ENCODE data around the gene PTPRN. TPM values are rescaled to one million over a fixed set of nuclear protein-coding genes. Genes with fewer than 3 reads are reported as not detected.

Gene PTPRN
- total and polyA plus RNA-seq, 2 experiments from 2014 or later: 5.1 to 22.1 TPM

DNA sequence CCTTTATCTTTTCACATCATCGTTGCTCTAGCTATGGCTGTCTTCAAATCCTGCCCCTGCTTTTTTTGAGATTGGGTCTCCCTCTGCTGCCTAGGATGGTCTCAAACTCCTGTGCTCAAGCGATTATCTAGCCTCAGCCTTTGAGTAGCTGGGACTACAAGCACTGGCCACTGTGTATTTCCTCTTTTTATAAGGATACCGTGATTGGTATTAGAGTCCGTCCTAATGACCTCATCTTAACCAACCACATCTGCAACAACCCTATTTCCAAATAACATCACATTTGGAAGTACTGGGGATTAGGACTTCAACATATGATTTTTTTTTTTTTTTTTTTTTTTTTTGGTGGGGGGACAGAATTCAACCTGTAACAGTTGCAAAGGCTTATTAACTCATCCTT lies 14.2 kb upstream of the PTPRN start:
- Mint-ChIP-seq H3K36me3 (ENCODE audit: low read depth) (no peaks in the 10 kb centered on the region), H3K9me3 (no peaks in the 10 kb centered on the region), H3K27ac (no peak overlapping the region), H3K27me3 (ENCODE audit: insufficient read depth, low read depth, poor library complexity) (peaks cover 10% of the 10 kb centered on the region), H3K4me3 (no peak overlapping the region), H3K4me1 (no peaks in the 10 kb centered on the region)
- H2AFZ ChIP-seq: no peak overlapping the region
- no peaks in the 10 kb centered on the region for H3F3A ChIP-seq (replicated peaks; ENCODE audit: low read depth)
- H3K9me2 ChIP-seq (ENCODE audit: insufficient read depth): no peaks in the 10 kb centered on the region
- TF ChIP-seq CREB1 (CRISPR knock-in tag; IDR thresholded peaks at IDR 0.05; ENCODE audit: low read depth) (no peak), EZH2 (IDR thresholded peaks at IDR 0.05; ENCODE audit: low read depth, unreplicated experiment) (no peak)
- TF ChIP-seq, protein P1, sequence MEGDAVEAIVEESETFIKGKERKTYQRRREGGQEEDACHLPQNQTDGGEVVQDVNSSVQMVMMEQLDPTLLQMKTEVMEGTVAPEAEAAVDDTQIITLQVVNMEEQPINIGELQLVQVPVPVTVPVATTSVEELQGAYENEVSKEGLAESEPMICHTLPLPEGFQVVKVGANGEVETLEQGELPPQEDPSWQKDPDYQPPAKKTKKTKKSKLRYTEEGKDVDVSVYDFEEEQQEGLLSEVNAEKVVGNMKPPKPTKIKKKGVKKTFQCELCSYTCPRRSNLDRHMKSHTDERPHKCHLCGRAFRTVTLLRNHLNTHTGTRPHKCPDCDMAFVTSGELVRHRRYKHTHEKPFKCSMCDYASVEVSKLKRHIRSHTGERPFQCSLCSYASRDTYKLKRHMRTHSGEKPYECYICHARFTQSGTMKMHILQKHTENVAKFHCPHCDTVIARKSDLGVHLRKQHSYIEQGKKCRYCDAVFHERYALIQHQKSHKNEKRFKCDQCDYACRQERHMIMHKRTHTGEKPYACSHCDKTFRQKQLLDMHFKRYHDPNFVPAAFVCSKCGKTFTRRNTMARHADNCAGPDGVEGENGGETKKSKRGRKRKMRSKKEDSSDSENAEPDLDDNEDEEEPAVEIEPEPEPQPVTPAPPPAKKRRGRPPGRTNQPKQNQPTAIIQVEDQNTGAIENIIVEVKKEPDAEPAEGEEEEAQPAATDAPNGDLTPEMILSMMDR (conservative IDR thresholded peaks at IDR 0.05; ENCODE audit: low read depth in 2 of 2): peak in 1 of 2 experiments; percentile 24; a peak in 1 of 4 replicates
- 0 out of 2 replicates have a peak, but pooled peaks cover 5% of the 10 kb centered on the region for H3K27me3 ChIP-seq (ENCODE audit: insufficient read depth)
- H3K79me2 ChIP-seq (replicated peaks; ENCODE audit: insufficient read depth): no peaks in the 10 kb centered on the region
- no peak for ATAC-seq
- no peaks in the 10 kb centered on the region for H3K4me1 ChIP-seq (ENCODE audit: insufficient read depth)
- no peak overlapping the region for H3K4me2 ChIP-seq
- no peak overlapping the region for H3K27ac ChIP-seq (ENCODE audit: low read depth)
- no peak overlapping the region for H3K4me3 ChIP-seq
- H4K20me1 ChIP-seq (replicated peaks; ENCODE audit: insufficient read depth): no peaks in the 10 kb centered on the region
- DNase-seq (ENCODE audit: low spot score): no peak
- no peaks in the 10 kb centered on the region for H3K36me3 ChIP-seq (ENCODE audit: insufficient read depth)

DNA sequence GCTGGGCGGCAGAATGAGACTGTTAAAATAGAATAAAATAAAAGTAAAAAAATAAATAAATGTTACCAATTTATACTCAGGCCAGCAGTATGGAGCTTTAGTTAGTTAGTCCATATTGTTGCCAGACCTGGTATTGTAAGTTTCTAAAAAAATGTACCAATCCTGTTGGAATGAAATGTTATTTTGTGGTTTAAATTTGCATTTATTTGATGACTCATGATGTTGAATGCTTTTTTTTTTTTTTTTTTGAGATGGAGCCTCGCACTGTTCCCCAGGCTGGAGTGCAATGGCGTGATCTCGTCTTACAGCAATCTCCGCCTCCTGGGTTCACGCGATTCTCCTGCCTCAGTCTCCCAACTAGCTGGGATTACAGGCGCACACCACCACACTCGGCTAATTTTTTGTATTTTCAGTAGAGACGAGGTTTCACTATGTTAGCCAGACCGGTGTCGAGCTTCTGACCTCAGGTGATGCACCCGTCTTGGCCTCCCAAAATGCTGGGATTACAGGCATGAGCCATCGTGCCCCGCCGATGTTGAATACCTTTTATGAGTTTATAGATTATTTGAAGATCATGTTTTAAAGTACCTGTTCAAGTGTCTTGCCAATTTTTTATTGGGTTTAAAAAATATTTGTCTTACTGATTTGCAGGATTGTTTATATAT lies 5.7 kb upstream of the PTPRN start:
- ATAC-seq (no peak), DNase-seq (ENCODE audit: low spot score) (no peak)
- no peaks in the 10 kb centered on the region for H3K9me2 ChIP-seq (ENCODE audit: insufficient read depth)
- Mint-ChIP-seq H3K9me3 (peaks cover 5% of the 10 kb centered on the region; the same call in 2 of the 3 replicates), H3K4me3 (no peak overlapping the region), H3K4me1 (peaks cover 14% of the 10 kb centered on the region), H3K36me3 (ENCODE audit: low read depth) (peaks cover 5% of the 10 kb centered on the region; the same call in 1 of the 3 replicates), H3K27ac (no peak overlapping the region), H3K27me3 (ENCODE audit: insufficient read depth, low read depth, poor library complexity) (no peaks in the 10 kb centered on the region)
- no peaks in the 10 kb centered on the region for H3K36me3 ChIP-seq (ENCODE audit: insufficient read depth)
- H3K27ac ChIP-seq (ENCODE audit: low read depth): no peak overlapping the region
- H3K79me2 ChIP-seq (replicated peaks; ENCODE audit: insufficient read depth): no peaks in the 10 kb centered on the region
- no peaks in the 10 kb centered on the region for H4K20me1 ChIP-seq (replicated peaks; ENCODE audit: insufficient read depth)
- H2AFZ ChIP-seq: no peak overlapping the region
- H3K4me1 ChIP-seq (ENCODE audit: insufficient read depth): peaks cover 12% of the 10 kb centered on the region
- no peak overlapping the region for H3K4me2 ChIP-seq
- H3K4me3 ChIP-seq: no peak overlapping the region
- H3F3A ChIP-seq (replicated peaks; ENCODE audit: low read depth): no peaks in the 10 kb centered on the region
- H3K27me3 ChIP-seq (ENCODE audit: insufficient read depth): no peaks in the 10 kb centered on the region
- TF ChIP-seq, protein P2, sequence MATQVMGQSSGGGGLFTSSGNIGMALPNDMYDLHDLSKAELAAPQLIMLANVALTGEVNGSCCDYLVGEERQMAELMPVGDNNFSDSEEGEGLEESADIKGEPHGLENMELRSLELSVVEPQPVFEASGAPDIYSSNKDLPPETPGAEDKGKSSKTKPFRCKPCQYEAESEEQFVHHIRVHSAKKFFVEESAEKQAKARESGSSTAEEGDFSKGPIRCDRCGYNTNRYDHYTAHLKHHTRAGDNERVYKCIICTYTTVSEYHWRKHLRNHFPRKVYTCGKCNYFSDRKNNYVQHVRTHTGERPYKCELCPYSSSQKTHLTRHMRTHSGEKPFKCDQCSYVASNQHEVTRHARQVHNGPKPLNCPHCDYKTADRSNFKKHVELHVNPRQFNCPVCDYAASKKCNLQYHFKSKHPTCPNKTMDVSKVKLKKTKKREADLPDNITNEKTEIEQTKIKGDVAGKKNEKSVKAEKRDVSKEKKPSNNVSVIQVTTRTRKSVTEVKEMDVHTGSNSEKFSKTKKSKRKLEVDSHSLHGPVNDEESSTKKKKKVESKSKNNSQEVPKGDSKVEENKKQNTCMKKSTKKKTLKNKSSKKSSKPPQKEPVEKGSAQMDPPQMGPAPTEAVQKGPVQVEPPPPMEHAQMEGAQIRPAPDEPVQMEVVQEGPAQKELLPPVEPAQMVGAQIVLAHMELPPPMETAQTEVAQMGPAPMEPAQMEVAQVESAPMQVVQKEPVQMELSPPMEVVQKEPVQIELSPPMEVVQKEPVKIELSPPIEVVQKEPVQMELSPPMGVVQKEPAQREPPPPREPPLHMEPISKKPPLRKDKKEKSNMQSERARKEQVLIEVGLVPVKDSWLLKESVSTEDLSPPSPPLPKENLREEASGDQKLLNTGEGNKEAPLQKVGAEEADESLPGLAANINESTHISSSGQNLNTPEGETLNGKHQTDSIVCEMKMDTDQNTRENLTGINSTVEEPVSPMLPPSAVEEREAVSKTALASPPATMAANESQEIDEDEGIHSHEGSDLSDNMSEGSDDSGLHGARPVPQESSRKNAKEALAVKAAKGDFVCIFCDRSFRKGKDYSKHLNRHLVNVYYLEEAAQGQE (IDR thresholded peaks at IDR 0.05; ENCODE audit: unreplicated experiment): no peak
- TF ChIP-seq, protein P1 (conservative IDR thresholded peaks at IDR 0.05; ENCODE audit: low read depth in 2 of 2): no peak
- TF ChIP-seq POLR2AphosphoS5 (IDR thresholded peaks at IDR 0.05; ENCODE audit: low read depth) (no peak), JUNB (IDR thresholded peaks at IDR 0.05; ENCODE audit: unreplicated experiment) (no peak), STAT1 (IDR thresholded peaks at IDR 0.05; ENCODE audit: unreplicated experiment) (no peak), NANOG (IDR thresholded peaks at IDR 0.05; ENCODE audit: borderline replicate concordance) (no peak), ETS1 (IDR thresholded peaks at IDR 0.05) (no peak)

All from GM23338 (cell line).